ENCODE results near the gene HNF4A.

Gene HNF4A

GRCh38 chr20:44427804-44428173, 72.3 kb downstream of the HNF4A start:
- no peak for DNase-seq

GRCh38 chr20:44428174-44429016, 72.9 kb downstream of the HNF4A start:
- DNase-seq: no peak

GRCh38 chr20:44429017-44429339, 73.5 kb downstream of the HNF4A start:
- no peak for DNase-seq

- DNase-seq: no peak
Observed at GRCh38 chr20:44429419-44430269, 74.1 kb downstream of the HNF4A start.

- no peak for DNase-seq
Observed at GRCh38 chr20:44430270-44431065, 75.0 kb downstream of the HNF4A start.

GRCh38 chr20:44431118-44431501, 75.6 kb downstream of the HNF4A start:
- no peak for DNase-seq

GRCh38 chr20:44431502-44432234, 76.2 kb downstream of the HNF4A start:
- no peak for DNase-seq

- DNase-seq: no peak
Observed at GRCh38 chr20:44432618-44433577, 77.4 kb downstream of the HNF4A start.

- no peak for DNase-seq
Observed at GRCh38 chr20:44433751-44434538, 78.4 kb downstream of the HNF4A start.

GRCh38 chr20:44435630-44436335, 80.3 kb downstream of the HNF4A start:
- no peak for DNase-seq

GRCh38 chr20:44436393-44436792, 80.9 kb downstream of the HNF4A start:
- DNase-seq: no peak

GRCh38 chr20:44437497-44437896, 82.0 kb downstream of the HNF4A start:
- DNase-seq: no peak

GRCh38 chr20:44438782-44439181, 83.3 kb downstream of the HNF4A start:
- DNase-seq: no peak

GRCh38 chr20:44439318-44439717, 83.8 kb downstream of the HNF4A start:
- DNase-seq: no peak

- DNase-seq: no peak
Observed at GRCh38 chr20:44442298-44443070, 87.0 kb downstream of the HNF4A start.

GRCh38 chr20:44445742-44446710, 90.5 kb downstream of the HNF4A start:
- no peak for DNase-seq

- DNase-seq: no peak
Observed at GRCh38 chr20:44447827-44448419, 92.4 kb downstream of the HNF4A start.

Measured in DMS 273 treated with DMSO at 0.1 percent for 48 hours (cell line).